IMR-90 (cell line): ENCODE measurements around the gene ACP4.

Experiments used
- BHLHE40 ChIP-seq: fragments of 150-350 bp; IDR thresholded peaks from 2 replicates; pipeline ENCODE4 v1.6.1; 2016; ENCODE audit warnings: mild to moderate bottlenecking, low read depth, low read length
- CEBPB ChIP-seq: IDR thresholded peaks from 2 replicates; pipeline ENCODE4 v1.6.1; 2012; ENCODE audit warnings: low read depth, low read length, improper control_type of control experiment
- CHD1 ChIP-seq: IDR thresholded peaks from 2 replicates; pipeline ENCODE4 v1.6.1; 2012; ENCODE audit warnings: low read depth, low read length, improper control_type of control experiment
- CTCF ChIP-seq: conservative IDR thresholded peaks from 2 replicates; pipeline ENCODE4 v1.5.1; 2012; ENCODE audit warnings: mild to moderate bottlenecking, low read depth, low read length, improper control_type of control experiment
- MXI1 ChIP-seq: IDR thresholded peaks from 2 replicates; pipeline ENCODE4 v1.6.1; 2012; ENCODE audit warnings: low read depth, mild to moderate bottlenecking, low read length, moderate library complexity, borderline replicate concordance
- POLR2A ChIP-seq: IDR thresholded peaks from 2 replicates; pipeline ENCODE4 v1.6.1; 2012; ENCODE audit warnings: mild to moderate bottlenecking, low read depth, low read length
- RCOR1 ChIP-seq: IDR thresholded peaks from 2 replicates; pipeline ENCODE4 v1.6.1; 2012; ENCODE audit warnings: mild to moderate bottlenecking, low read length, improper control_type of control experiment; ENCODE audit not compliant: insufficient replicate concordance
- RFX5 ChIP-seq: IDR thresholded peaks from 2 replicates; pipeline ENCODE4 v1.8.0; 2012; ENCODE audit warnings: low read depth, mild to moderate bottlenecking, low read length, moderate library complexity
- SMC3 ChIP-seq: fragments of 150-350 bp; IDR thresholded peaks from 2 replicates; pipeline ENCODE4 v1.6.1; 2016; ENCODE audit warnings: low read depth, mild to moderate bottlenecking, antibody characterized with exemption, low read length, moderate library complexity
- TF ChIP-seq, protein P1 (sequence below): fragments of 150-350 bp; IDR thresholded peaks from 2 replicates; pipeline ENCODE4 v1.6.1; 2017; ENCODE audit warnings: mild to moderate bottlenecking, antibody characterized with exemption, low read length, low read depth
- TF ChIP-seq, protein P2 (sequence below): fragments of 150-350 bp; IDR thresholded peaks from 2 replicates; pipeline ENCODE4 v1.6.1; 2016; ENCODE audit warnings: low read depth, mild to moderate bottlenecking, low read length, moderate library complexity, borderline replicate concordance

GRCh38 chr19:50770888-50771287, 19.3 kb upstream of the ACP4 start:
- TF ChIP-seq POLR2A (no peak), CTCF (no peak), MXI1 (no peak), RFX5 (no peak), SMC3 (no peak), RCOR1 (no peak), CHD1 (no peak), CEBPB (no peak), BHLHE40 (no peak)
- TF ChIP-seq, protein P1, sequence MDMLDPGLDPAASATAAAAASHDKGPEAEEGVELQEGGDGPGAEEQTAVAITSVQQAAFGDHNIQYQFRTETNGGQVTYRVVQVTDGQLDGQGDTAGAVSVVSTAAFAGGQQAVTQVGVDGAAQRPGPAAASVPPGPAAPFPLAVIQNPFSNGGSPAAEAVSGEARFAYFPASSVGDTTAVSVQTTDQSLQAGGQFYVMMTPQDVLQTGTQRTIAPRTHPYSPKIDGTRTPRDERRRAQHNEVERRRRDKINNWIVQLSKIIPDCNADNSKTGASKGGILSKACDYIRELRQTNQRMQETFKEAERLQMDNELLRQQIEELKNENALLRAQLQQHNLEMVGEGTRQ: no peak
- TF ChIP-seq, protein P2, sequence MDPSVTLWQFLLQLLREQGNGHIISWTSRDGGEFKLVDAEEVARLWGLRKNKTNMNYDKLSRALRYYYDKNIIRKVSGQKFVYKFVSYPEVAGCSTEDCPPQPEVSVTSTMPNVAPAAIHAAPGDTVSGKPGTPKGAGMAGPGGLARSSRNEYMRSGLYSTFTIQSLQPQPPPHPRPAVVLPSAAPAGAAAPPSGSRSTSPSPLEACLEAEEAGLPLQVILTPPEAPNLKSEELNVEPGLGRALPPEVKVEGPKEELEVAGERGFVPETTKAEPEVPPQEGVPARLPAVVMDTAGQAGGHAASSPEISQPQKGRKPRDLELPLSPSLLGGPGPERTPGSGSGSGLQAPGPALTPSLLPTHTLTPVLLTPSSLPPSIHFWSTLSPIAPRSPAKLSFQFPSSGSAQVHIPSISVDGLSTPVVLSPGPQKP: no peak
